Heart right ventricle (tissue), 16 donors: ENCODE data around the gene HES5. TPM values are rescaled to one million over a fixed set of nuclear protein-coding genes. Genes with fewer than 3 reads are reported as not detected.

Experiments used
- ATAC-seq, 8 donors: fragments of 200-7000 bp; cut with Tn5 transposase; one replicate each; pipeline ENCODE4 v1.9.1; 2020; ENCODE audit warnings: mild to moderate bottlenecking in 8 of 8, moderate library complexity in 8 of 8, moderate number of reproducible peaks in 1 of 8
- DNase-seq, 2 donors: peaks; one replicate each; pipeline ENCODE4 v3.0.0-alpha.2; 2020
- H3K27ac ChIP-seq, 10 donors: fragments of 200-600 bp; sonication (generic) in 2 of 10; one replicate each; pipeline versions ENCODE4 v1.5.0 to v1.8.0; 2020 to 2022; ENCODE audit warnings: mild to moderate bottlenecking in 3 of 10
- H3K27me3 ChIP-seq, 7 donors: fragments of 200-600 bp; one replicate each; pipeline ENCODE4 v1.8.0; 2021 to 2022; ENCODE audit warnings: mild to moderate bottlenecking in 2 of 7
- H3K36me3 ChIP-seq, 9 donors: fragments of 200-600 bp; sonication (generic) in 1 of 9; one replicate each; pipeline versions ENCODE4 v1.5.0 to v1.8.0; 2020 to 2022; ENCODE audit warnings: mild to moderate bottlenecking in 2 of 9
- H3K4me1 ChIP-seq, 9 donors: fragments of 200-600 bp; sonication (generic) in 1 of 9; one replicate each; pipeline versions ENCODE4 v1.5.0 to v1.8.0; 2020 to 2022; ENCODE audit warnings: mild to moderate bottlenecking in 4 of 9
- H3K4me3 ChIP-seq, 10 donors: fragments of 200-600 bp; sonication (generic) in 2 of 10; one replicate each; pipeline versions ENCODE4 v1.5.0 to v1.8.0; 2020 to 2022; ENCODE audit warnings: mild to moderate bottlenecking in 7 of 10, moderate library complexity in 2 of 10
- H3K9me3 ChIP-seq, 11 donors: fragments of 200-600 bp in 10 of 11; sonication (generic) in 2 of 11; one replicate each; pipeline versions ENCODE4 v1.5.0 to v1.8.0; 2013 to 2022; ENCODE audit warnings: mild to moderate bottlenecking in 2 of 11, control low read depth in 1 of 11, moderate library complexity in 1 of 11
- WGBS, 2 donors: extraction: QIAGEN DNeasy Blood & Tissue Kit; methylation state at CpG; one replicate each; pipeline ENCODE4 v1.1.7; 2013; ENCODE audit warnings: inconsistent platforms in 1 of 2; 5-methylcytosine and 5-hydroxymethylcytosine counted together
- intact Hi-C, 10 donors: fragments of 100-400 bp; cut with DNase I; formaldehyde crosslinking; loops; one replicate each; pipeline versions ENCODE4 v1.11.1 to v1.14.2; 2022
- polyA plus RNA-seq, 2 donors: library from polyadenylated mRNA; stranded (reverse); fragments of 200-250 nt; gene quantifications; one replicate each; pipeline ENCODE4 v1.2.3, GENCODE V29; 2013
- total RNA-seq, 10 donors: library from RNA; stranded (reverse); fragmentation: NEBNext Ultra II Directional in 3 of 10; extraction: Animal tissue kit (Norgen Biotek cat#: 25700) in 3 of 10; gene quantifications; one replicate each; pipeline versions ENCODE4 v1.2.1 to v1.2.4, GENCODE V29; 2021 to 2023
- TF ChIP-seq, protein P1 (sequence below), 9 donors: fragments of 200-600 bp; sonication (generic) in 2 of 9; IDR thresholded peaks; one replicate each; pipeline versions ENCODE4 v1.5.0 to v1.8.0; 2021 to 2022; ENCODE audit warnings: antibody characterized with exemption in 9 of 9, mild to moderate bottlenecking in 5 of 9, moderate library complexity in 1 of 9
- donor health status: Arrhythmogenic right ventricular cardiomyopathy.
- donor health status: ischemic (EF 13 %, LVEDD 7.1; RV severe dilation, severe dysfunction).
- donor health status: healthy with polysubstance abuse.
- donor health status: DM: no; HTN: yes; CAD: no.
- donor health status: DM: no; HTN: no; CAD: no.
- donor health status: ischemic (EF 25% LVEDD 6.9; RV normal size, moderate dysfunction).
- donor health status: ischemic (EF 25% LVEDD 5.7; RV mildly dilated, moderate dysfunction).
- donor health status: healthy.
- donor health status: DM: yes; HTN: yes; CAD: no.
- donor health status: Ischemic cardiomyopathy.
- donor health status: ischemic (EF 35%, LVEDD 5.7; RV mildly dilated, moderate dysfunction).
- donor health status: nonischemic (EF 11% LVEDD 7.7; RV severe dilation, severe dysfunction).
- donor health status: DM: yes; HTN: yes; CAD: no.
- donor health status: PGD.
- donor health status: ischemic (EF 29% LVEDD 5.4; RV normal size, mild dysfunction).
- donor health status: nonischemic (EF 23%, LVEDD 6.1; RV moderate dilation, normal function).

Gene HES5
- total and polyA plus RNA-seq, 12 donors: 0.51 to 3.1 (median 1.2) TPM; not detected in 1

DNA sequence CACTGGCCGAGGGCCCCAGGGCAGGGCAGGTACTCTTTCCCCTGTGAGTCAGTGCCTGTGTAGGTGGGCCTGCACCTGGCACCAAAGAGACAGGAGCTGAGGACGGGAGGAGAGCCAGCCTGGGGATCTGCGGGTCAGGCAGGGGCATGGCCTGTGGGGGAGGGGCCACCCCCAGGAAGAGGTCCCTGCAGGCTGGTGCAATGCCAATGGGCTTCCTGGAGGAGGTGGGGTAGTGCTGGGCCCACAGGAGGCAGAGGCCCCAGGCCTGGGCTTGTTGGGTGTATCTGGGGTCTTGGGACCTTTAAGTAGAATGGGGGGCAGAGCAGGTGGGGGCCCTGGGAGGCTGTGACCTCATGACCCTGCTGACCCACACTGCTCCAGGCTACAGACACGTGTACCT is 30.8 kb downstream of the HES5 start:
- Histone ChIP-seq H3K27me3 (peaks cover 1 to 61% (median 53%) of the 10 kb centered on the region in 7 donors), H3K4me3 (no peak overlapping the region), H3K9me3 (no peaks in the 10 kb centered on the region), H3K4me1 (peaks cover 0 to 5% (median 3%) of the 10 kb centered on the region in 9 donors), H3K36me3 (no peaks in the 10 kb centered on the region), H3K27ac (no peak overlapping the region)
- WGBS, 2 donors: 45 to 56% methylated on average over 4 of the region's 4 CpGs
- DNase-seq: no peak
- intact Hi-C loops: loop anchor here in 1 of 10 donors (1.0 kb wide), 1 partner anchor 12 kb away; no protein-coding TSS in a partner anchor
- TF ChIP-seq, protein P1, sequence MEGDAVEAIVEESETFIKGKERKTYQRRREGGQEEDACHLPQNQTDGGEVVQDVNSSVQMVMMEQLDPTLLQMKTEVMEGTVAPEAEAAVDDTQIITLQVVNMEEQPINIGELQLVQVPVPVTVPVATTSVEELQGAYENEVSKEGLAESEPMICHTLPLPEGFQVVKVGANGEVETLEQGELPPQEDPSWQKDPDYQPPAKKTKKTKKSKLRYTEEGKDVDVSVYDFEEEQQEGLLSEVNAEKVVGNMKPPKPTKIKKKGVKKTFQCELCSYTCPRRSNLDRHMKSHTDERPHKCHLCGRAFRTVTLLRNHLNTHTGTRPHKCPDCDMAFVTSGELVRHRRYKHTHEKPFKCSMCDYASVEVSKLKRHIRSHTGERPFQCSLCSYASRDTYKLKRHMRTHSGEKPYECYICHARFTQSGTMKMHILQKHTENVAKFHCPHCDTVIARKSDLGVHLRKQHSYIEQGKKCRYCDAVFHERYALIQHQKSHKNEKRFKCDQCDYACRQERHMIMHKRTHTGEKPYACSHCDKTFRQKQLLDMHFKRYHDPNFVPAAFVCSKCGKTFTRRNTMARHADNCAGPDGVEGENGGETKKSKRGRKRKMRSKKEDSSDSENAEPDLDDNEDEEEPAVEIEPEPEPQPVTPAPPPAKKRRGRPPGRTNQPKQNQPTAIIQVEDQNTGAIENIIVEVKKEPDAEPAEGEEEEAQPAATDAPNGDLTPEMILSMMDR (IDR thresholded peaks at IDR 0.05): no peak
- ATAC-seq: no peak

DNA sequence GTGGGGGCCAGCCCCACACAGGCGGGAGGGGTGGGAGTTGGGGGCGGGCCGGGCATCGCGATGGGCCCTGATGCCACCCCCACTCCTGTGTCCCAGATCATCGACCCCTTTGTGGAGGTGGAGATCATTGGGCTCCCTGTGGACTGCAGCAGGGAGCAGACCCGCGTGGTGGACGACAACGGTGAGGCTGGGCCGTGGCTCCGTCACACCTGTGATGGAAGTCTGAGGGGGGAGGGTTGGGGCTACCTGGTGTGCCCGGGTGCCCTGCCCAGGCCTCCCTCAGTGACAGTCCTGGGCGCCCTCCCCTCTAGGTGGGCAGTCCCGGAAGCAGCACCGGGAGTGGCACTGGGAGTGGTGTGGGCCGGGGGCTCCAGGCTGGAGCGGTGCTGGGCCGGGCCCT is 31.4 kb downstream of the HES5 start:
- DNase-seq (no peak), ATAC-seq (no peak)
- no peak overlapping the region for H3K27ac ChIP-seq
- TF ChIP-seq, protein P1 (IDR thresholded peaks at IDR 0.05): no peak
- H3K36me3 ChIP-seq: no peaks in the 10 kb centered on the region
- 76 to 78% methylated on average over 19 of the region's 19 CpGs for WGBS, 2 donors
- peaks cover 0 to 3% (median 0%) of the 10 kb centered on the region in 9 donors for H3K4me1 ChIP-seq
- H3K9me3 ChIP-seq: no peaks in the 10 kb centered on the region
- H3K27me3 ChIP-seq: peaks cover 0 to 55% (median 47%) of the 10 kb centered on the region in 7 donors
- intact Hi-C loops: loop anchor here in 1 of 10 donors (1.0 kb wide), 1 partner anchor 11 kb away; no protein-coding TSS in a partner anchor
- H3K4me3 ChIP-seq: no peak overlapping the region

DNA sequence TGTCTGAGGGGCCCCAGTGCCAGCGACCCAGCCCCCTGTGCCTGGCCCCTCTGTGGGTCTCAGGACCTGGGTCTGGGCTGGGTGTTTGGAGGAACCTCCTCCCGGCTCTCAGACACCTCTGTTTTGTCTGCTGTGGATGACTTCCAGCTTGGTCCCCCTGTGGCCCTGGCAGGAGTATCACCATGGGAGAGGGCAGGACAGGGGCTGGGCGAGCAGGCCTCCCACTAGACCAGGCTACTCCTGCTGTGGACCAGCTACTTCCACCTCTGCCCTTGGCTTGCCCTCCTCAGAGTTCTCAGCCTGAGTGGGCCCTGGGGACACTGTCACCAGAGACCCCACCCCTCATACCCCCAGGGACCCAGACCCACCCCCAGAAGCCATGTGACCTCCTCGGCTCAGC is 32.2 kb downstream of the HES5 start:
- no peak for ATAC-seq
- intact Hi-C loops: no loop called here

DNA sequence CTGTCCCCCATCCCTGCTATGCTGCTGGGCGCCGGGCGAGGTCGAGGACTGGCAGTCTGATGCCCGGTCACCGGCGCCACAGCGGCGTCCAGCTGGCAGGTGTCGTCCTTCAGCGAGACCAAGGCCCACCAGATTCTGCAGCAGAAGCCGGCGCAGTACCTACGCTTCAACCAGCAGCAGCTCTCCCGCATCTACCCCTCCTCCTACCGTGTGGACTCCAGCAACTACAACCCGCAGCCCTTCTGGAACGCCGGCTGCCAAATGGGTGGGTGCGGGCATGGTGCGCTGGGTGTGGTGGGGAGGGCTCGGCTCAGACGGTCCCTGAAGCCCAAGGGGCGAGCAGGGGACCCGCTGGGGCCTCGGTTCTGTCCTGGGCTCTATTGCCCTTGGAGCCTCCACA is 33.3 kb downstream of the HES5 start:
- peaks cover 0 to 47% (median 33%) of the 10 kb centered on the region in 7 donors for H3K27me3 ChIP-seq
- H3K4me1 ChIP-seq: peaks cover 0 to 3% (median 0%) of the 10 kb centered on the region in 9 donors
- H3K9me3 ChIP-seq: no peaks in the 10 kb centered on the region
- ATAC-seq: no peak
- TF ChIP-seq, protein P1 (IDR thresholded peaks at IDR 0.05): no peak
- WGBS, 2 donors: 89 to 92% methylated on average over 25 to 26 of the region's 26 CpGs
- no peak overlapping the region for H3K4me3 ChIP-seq
- no peak overlapping the region for H3K27ac ChIP-seq
- no peaks in the 10 kb centered on the region for H3K36me3 ChIP-seq
- no peak for DNase-seq
- intact Hi-C loops: no loop called here

More for the DNA sequence above, 32.2 kb downstream of the HES5 start:
- Histone ChIP-seq H3K27me3 (peaks cover 0 to 48% (median 40%) of the 10 kb centered on the region in 7 donors), H3K27ac (no peak overlapping the region), H3K4me3 (no peak overlapping the region), H3K4me1 (peaks cover 0 to 3% (median 0%) of the 10 kb centered on the region in 9 donors), H3K36me3 (no peaks in the 10 kb centered on the region), H3K9me3 (no peaks in the 10 kb centered on the region)
- WGBS, 2 donors: 57 to 62% methylated on average over 4 of the region's 4 CpGs
- TF ChIP-seq, protein P1 (IDR thresholded peaks at IDR 0.05): no peak
- no peak for DNase-seq
